ENCODE data around the gene SMAD9.
A peak's percentile ranks its signal among the peaks of the same experiment; 100 is the strongest.

Gene SMAD9

GRCh38 chr13:36919171-36919832 lies 736 bp downstream of the SMAD9 start:
- CTCF ChIA-PET: no interaction called here
- POLR2A ChIA-PET (ENCODE audit: low non-redundant PET): no interaction called here
- no peak for TF ChIP-seq CTCF (conservative IDR thresholded peaks at IDR 0.05; ENCODE audit: low read depth)
- no peak overlapping the region for H3K27ac ChIP-seq
- DNase-seq (ENCODE audit: low spot score): peak; percentile 22

- ChIA-PET CTCF (no interaction called here), POLR2A (ENCODE audit: low non-redundant PET) (no interaction called here)
- TF ChIP-seq CTCF (conservative IDR thresholded peaks at IDR 0.05; ENCODE audit: low read depth): no peak
- no peak overlapping the region for H3K27ac ChIP-seq
- DNase-seq (ENCODE audit: low spot score): no peak
Observed at GRCh38 chr13:36918246-36919131, 1.5 kb downstream of the SMAD9 start.

- POLR2A ChIA-PET (ENCODE audit: low non-redundant PET): no interaction called here
- H3K27ac ChIP-seq: no peak overlapping the region
- no peak for DNase-seq (ENCODE audit: low spot score)
- no peak for TF ChIP-seq CTCF (conservative IDR thresholded peaks at IDR 0.05; ENCODE audit: low read depth)
- CTCF ChIA-PET: no interaction called here
Observed at GRCh38 chr13:36917311-36917710, 2.7 kb downstream of the SMAD9 start.

GRCh38 chr13:36915896-36916640 lies 4.0 kb downstream of the SMAD9 start:
- TF ChIP-seq CTCF (conservative IDR thresholded peaks at IDR 0.05; ENCODE audit: low read depth): no peak
- no peak for DNase-seq (ENCODE audit: low spot score)
- ChIA-PET CTCF (no interaction called here), POLR2A (ENCODE audit: low non-redundant PET) (no interaction called here)
- H3K27ac ChIP-seq: no peak overlapping the region

GRCh38 chr13:36915106-36915505 lies 4.9 kb downstream of the SMAD9 start:
- ChIA-PET CTCF (no interaction called here), POLR2A (ENCODE audit: low non-redundant PET) (no interaction called here)
- no peak for TF ChIP-seq CTCF (conservative IDR thresholded peaks at IDR 0.05; ENCODE audit: low read depth)
- no peak for DNase-seq (ENCODE audit: low spot score)
- H3K27ac ChIP-seq: no peak overlapping the region

GRCh38 chr13:36914648-36915047 lies 5.4 kb downstream of the SMAD9 start:
- no peak for TF ChIP-seq CTCF (conservative IDR thresholded peaks at IDR 0.05; ENCODE audit: low read depth)
- no peak overlapping the region for H3K27ac ChIP-seq
- ChIA-PET POLR2A (ENCODE audit: low non-redundant PET) (no interaction called here), CTCF (no interaction called here)
- no peak for DNase-seq (ENCODE audit: low spot score)

All from RWPE1 (cell line).